Loucy (cell line): ENCODE measurements around the gene PPM1L.

Experiments
- EZH2phosphoT487 ChIP-seq: fragments of 200-600 bp; IDR thresholded peaks from 2 replicates; pipeline ENCODE4 v1.6.1; 2018; ENCODE audit warnings: antibody characterized with exemption, mild to moderate bottlenecking, moderate library complexity, borderline replicate concordance
- TF ChIP-seq, protein P1 (sequence below): fragments of 200-600 bp; sonication (generic); conservative IDR thresholded peaks from 2 replicates; pipeline ENCODE4 v1.5.1; 2014; ENCODE audit warnings: mild to moderate bottlenecking, antibody characterized with exemption, low read length

DNA sequence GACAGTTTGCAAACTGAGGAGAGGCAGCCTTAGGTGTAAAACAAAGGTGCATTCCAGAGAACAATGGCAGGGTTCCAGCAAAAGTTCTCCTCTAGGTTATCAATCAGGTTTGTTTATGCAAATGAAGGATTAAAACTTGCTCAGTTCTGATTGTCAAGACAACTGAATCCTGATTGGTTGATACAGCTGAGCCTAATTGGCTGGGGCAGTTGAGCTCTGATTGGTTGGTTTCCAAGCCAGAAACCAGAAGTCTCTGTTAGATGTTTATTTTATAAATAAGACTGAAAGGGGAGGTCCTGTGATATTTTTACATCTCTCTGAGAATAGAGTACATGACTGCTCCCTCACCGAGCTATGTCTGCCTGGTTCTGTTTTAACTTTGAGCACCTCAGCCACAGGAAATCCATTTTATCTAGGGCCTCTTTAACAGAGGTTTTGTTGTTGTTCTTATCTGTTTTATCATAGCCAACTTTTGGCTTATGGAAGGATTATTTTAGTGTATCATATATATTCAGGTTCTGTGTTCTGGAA lies 37.8 kb downstream of the PPM1L start:
- TF ChIP-seq, protein P1, sequence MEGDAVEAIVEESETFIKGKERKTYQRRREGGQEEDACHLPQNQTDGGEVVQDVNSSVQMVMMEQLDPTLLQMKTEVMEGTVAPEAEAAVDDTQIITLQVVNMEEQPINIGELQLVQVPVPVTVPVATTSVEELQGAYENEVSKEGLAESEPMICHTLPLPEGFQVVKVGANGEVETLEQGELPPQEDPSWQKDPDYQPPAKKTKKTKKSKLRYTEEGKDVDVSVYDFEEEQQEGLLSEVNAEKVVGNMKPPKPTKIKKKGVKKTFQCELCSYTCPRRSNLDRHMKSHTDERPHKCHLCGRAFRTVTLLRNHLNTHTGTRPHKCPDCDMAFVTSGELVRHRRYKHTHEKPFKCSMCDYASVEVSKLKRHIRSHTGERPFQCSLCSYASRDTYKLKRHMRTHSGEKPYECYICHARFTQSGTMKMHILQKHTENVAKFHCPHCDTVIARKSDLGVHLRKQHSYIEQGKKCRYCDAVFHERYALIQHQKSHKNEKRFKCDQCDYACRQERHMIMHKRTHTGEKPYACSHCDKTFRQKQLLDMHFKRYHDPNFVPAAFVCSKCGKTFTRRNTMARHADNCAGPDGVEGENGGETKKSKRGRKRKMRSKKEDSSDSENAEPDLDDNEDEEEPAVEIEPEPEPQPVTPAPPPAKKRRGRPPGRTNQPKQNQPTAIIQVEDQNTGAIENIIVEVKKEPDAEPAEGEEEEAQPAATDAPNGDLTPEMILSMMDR, result no peak
- no peak for TF ChIP-seq EZH2phosphoT487
